ENCODE measurements around the gene RPS21.

The RPS21 gene

DNA sequence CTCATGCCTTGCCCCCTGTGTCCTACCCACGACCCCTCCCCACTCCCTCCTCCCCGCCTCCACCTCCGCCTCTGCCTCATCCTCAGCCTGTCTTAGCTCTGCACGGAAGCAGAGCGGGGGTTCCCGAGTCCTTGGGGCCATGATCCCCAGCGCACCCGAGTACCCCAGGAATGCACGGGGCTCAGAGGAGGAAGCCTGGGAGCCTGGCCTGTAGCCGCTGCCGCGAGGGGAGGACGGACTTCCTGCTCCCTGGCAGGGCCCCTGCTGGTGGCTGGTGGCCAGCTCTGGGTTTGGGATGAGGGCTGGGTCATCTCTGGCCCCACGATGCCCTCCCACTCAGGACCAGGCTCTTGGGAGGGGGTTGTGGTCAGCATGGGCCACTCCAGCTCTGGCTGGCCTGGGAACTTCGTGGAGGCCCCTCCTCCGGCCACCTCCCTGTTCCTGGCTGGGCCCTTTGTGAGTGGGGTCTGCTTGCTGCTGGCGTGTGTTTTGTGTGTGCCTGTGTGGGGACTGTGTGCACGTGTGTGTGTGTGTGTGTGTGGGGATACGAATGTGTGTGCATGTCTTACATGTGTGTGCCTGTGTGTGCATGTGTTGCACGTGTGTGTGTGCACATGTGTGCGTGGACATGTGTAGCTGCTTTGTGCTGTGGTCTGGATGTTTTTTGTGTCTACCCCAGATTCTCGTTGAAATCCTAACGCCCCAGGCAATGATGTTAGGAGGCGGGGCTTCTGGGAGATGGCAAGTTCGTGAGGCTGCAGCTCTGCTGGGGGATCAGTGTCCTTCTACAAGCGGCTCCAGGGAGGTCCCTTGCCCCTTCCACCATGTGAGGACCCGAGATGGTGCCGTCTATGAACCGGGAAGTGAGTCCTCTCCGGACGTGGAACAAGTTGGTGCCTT lies 41.7 kb downstream of the RPS21 start:
- no peak for DNase-seq

DNA sequence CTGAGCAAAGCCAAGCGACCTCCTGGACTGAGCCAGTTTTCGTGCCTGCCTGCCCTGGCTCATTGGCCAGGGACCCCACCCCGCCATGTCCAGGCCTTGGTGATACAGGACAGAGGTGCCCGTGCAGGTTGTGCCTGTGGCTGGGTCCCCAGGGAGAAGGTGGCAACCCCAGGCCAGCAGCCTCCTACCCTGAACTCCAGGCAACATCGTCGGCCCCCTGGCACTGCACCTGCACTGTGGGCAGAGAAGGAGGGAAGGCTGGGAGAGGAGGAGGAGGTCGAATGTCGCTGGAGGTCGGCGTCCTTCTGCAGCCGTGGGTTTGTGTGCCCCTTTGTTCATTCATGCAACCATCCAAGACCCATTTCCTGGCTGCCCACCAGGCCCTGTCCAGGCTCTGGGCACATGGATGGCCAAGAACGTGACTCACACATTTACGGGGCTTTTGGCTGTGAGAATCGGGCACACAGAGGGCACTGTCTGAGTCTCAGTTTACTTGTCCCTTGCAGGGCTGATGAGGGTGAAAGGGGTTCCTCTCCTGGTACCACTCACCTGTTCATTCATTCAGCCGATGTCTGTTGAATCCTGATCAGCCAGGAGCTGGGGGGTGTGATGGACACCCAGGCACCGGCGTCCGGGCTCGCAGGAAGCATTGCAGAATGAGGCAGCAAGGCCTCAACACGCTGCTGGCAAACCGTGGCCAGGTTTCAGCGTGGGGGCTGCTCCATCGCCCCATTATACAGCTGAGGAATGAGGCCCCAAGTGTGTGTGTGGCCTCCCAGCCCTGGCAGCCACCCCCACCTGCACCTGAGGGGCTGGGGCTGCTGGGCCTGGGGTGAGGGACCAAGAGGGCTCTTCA lies 42.8 kb downstream of the RPS21 start:
- no peak for DNase-seq

DNA sequence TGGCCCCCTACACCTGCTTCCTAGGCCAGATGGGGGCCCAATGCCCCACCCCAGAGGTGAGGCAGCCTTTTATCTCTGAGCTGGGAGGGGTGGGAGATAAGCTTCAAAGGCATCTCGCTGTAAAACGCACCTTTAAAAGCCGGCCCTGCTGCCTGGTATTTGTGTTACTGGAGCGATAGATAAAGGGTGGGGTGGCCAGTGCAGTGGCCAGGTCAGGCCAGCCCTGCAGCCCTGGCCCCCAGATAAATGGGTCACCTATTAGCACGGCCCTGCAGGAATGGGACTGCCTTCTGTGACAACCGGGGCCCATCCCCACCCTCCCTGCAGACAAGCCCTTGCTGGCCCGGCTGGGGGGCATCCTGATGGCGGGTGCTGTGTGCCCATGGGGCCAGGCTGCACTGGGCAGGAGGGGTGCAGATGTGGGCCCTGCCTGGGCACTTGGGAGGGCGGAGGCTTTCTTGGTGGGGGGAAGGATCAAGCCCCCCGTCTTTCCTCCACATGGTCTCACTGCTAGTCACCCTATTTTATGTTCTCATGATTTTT lies 43.5 kb downstream of the RPS21 start:
- DNase-seq: no peak

- no peak for DNase-seq
These were observed 44.1 kb downstream of the RPS21 start for GRCh38 chr20:62430866-62431447.

- DNase-seq: no peak
These were observed 47.0 kb downstream of the RPS21 start for GRCh38 chr20:62433658-62434497.

- no peak for DNase-seq
These were observed 49.8 kb downstream of the RPS21 start for GRCh38 chr20:62436692-62437091.

GRCh38 chr20:62437496-62437895 lies 50.6 kb downstream of the RPS21 start:
- DNase-seq: no peak

DNA sequence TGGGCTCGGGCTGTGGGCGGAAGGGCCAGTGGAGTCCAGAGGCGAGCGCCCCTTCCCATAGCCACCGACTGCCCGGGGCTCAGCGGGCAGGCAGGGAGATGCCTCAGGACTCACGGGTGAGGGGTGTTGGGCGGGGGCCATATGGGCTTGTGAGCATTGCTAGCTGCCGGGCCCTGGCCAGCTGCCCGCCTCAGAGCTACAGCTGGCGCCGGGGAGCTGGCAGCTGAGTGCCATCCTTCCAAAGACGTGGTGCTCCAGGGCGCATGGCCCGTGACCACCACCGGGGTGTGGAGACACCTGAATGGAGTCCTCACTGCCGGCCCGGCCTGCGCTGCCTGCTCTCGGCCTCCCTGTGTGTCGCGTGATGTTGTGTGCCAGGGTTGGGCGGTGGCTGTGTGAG lies 51.0 kb downstream of the RPS21 start:
- peak; percentile 48 for DNase-seq
